ENCODE results near the gene XXYLT1.
"Not testable (repeated sequence)": the region's sequence is repeated elsewhere in the genome, so short reads cannot be mapped to it uniquely, and the experiment has no call there.

The XXYLT1 gene

DNA sequence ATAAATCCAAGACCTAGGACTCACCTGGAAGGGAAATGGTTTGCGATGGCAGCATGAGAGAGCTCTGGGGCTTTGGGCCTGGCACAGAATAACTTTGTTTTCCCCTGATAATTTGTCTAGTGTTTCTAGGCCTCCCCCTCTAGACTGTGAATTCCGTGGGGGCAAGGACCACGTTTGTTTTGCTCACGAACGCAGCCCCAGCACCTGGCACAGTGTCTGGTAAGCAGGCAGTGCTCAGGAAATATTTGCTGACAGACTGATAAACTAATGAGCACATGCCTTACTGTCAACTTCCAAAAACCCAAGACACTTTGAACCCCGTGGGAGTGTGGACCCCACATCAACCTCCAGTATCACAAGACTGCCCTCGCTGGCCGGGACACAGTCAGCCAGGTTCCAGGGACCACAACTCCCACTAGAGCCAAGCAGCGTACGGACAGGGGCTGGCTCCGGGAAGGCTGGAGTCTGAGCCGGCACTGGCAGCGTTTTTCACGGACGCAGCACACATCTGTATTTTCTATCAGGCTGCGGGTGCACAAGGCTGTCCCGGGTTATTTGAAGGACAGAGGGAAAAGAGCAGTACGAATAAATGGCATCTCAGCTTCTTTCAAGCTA is 146.5 kb downstream of the XXYLT1 start:
- DNase-seq: no peak

DNA sequence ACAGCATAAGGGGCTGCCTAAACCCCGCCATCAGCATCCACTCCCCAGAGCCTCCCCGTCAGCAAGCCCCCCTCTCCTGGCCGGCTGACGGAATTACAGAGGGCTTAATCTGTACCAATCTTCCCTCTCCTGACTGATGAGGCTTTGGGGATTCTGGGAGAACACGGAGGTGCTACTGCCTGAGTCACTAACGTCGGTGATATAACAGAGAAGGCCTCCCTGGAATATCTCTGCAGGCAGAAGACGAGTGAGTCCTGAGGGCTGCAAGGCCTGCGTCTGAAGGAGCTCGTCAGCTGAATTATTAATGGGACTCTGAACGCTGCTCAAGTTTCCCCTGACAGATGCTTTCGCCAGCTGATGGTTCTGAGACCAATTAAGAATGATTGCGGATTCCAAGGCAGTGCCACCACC is 147.7 kb downstream of the XXYLT1 start:
- no peak for DNase-seq

DNA sequence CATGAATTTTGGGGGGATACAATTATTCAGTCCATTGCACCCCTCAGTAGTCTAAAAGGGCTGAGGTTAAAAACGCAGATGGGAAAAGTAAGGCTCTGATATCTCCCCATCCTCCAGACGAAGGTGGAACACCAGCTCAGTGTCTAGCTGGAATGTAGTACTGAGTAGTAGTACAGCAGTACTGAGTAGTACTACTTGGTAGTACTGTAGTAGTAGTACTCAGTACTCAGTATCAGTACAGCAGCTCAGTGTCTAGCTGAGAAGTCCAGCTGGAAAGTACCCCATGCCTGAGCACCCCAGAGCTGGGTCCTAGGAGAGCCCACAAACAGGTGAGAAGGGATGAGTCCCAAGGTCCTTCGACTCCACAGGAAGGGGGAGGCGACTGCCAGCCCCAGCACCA is 148.7 kb downstream of the XXYLT1 start:
- no peak for DNase-seq

DNA sequence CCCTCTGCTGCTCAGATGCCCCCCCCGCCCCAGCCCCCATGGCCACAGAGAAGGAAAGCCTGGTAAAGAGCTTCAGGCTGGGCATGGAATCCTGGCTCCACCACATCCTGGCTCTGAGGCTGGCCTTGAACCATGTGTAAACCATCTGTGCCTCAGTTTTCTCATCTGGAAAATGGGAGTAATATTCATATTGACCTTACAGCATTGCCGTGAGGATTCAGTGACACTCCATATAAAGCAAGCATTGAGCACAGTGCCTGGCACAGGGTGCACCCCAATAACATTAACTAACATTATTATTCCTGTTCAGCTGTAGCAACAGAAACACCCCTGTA is 150.7 kb downstream of the XXYLT1 start:
- DNase-seq: no peak

- no peak for DNase-seq
Measured at GRCh38 chr3:195119461-195120266, 151.3 kb downstream of the XXYLT1 start.

GRCh38 chr3:195118671-195119070 is 152.3 kb downstream of the XXYLT1 start:
- no peak for DNase-seq

DNA sequence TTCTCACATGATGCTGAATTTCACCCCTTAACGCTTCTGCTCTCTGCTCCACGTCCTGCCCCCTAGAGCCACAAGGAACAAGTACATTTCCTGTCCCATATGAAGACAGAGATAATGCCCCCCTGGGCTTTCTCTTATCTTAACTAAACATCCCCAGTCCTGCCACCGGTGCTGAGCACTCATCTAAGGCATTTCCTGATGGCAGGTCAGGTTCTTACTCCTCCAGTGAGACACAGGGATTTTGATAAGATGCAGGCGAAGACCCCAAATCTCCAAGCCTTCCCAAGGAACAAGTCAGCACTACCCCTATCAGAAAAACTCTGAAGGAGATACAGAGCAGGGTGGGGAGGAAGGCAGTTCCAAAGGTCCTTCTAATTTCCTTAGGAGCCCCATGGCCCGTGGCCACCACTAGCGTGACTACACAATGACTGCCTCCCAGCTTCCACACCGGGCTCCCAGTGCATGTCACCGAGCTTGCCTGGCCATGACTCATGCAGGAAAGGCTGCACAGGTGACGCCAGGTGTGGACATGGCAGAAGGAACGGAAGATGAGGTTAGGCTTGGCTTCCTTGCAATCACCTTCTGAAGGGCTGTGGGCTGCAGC is 152.9 kb downstream of the XXYLT1 start:
- no peak for DNase-seq

DNA sequence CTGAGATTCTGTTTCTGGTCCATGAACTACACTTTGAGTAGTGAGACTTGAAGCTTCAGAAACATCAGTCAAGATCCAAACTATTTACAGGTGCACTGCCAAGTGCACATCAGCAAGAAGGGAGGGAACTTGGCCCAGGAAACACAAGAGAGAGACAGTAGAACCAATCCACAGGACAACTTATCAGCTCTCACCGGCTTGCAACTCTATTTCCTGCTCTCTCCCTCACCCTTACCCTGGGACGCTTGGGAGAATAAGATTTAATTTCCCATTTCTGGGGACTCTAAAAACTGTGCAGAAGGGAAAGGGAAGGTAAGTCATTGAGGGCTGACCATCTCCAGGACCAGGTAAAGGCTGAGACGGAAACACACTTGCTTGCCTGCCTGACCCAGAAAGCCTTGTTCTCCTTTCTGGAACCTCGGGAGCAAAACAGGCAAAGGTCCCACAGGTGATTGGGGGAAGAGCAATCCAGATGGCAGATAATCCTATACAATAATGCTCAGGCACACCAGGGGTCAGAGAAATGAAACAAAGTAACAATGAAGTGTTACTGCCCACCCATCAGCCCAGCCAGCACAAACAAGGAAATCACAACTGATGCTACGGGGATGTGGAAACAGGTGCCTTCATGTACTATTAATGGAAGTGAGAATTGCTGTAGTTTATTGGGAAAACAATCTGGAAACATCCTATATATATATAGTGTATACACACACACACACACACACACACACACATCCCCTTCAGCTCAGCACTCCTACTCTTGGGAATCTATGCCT is 154.4 kb downstream of the XXYLT1 start:
- DNase-seq: no peak

- DNase-seq: no peak
Measured at GRCh38 chr3:195115600-195116406, 155.2 kb downstream of the XXYLT1 start.

DNA sequence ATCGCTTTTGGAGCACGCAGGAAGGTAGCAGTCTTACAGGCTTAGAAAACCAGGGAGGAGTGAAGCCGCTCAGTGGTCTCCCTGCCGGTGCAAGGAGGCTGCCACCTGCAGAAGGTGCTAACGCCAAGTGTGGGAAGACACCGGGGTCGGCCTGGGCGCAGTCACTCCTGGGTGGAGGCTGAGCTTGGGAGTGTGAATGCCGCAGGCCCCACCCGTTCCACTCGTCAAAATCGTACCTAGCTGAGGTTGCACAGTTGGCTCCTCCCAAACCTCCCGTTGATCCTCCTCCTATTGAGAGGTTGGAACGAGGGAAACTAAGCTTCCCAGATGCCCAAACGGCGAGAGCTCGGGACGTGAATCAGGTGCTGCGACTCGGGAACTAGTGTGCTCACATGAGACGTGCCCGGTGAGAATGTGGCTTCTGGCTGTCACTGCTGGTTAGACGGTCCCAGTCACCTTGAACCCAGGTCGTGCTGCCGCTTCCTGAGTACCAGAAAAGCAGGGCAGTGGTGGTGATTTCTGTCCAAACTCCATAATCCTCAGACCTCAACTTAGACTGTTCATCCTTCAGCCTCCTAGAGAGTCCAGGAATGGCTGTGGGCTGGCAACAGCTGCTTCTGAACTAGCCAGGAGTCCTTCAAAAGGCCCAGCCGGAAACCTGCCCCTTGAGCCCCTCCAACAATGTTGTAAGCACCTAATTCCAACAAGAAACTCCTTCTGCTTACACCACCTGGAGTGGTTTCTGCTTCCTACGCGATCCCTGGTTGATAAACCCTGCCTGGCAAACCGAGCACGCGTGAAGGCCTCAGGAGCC is 156.0 kb downstream of the XXYLT1 start:
- no peak for DNase-seq

DNA sequence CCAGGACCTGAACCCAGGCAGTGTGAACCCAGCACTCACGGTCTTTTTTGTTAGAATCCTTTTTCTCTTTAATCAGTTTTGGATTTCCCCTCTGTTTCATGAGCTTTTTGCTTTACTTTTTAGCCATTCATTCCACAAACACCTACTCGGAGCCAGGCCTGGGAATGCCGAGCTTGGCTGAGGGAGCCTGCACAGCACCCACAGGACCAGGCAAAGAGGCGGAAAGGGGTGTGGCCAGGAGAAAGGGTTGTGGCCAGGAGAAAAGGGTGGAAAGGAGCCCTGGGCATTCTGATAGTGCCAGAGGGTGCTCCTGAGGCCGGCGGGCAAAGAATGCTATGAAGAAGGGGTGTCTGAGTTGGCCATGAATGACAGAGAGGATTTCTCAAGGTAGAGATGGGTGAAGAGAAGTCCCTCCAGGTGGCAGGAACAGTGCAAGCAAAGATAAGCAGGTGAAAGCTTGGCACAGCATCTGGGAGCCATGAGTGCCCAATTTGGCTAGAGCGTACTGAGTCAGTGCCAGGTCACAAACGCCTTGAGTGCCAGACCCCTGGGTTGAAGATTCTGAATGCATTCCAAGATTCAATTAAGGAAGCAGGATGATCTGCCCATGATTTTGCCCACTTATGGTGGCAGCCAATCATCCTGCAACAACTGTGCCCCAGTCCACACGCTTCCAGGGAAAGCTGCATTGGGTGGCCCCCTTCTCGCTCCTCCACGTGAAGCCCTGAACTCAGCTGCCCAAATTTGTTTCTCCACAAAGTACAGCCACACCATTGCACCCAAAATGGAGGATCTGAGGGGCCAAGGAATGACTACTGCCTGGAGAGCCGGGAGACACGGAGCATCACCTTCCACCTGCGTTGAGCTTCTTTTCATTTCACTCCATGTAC is 157.2 kb downstream of the XXYLT1 start:
- DNase-seq: no peak

- no peak for DNase-seq
Measured at GRCh38 chr3:195113048-195113447, 157.9 kb downstream of the XXYLT1 start.

DNA sequence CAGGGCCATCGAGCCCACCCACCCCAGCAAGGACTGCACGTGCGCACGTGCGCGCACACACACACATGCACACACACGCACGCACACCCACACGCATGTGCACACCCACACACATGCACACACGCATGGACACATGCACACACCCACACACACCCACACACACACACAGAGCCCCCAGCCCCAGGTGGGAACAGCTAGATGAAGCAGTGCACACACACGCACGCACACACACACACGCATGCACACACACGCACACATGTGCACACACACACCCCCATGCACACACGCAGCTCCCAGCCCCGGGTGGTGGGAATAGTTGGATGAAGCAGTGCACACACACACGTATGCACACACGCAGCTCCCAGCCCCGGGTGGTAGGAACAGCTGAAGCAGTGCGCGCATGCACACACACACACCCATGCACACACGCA is 158.6 kb downstream of the XXYLT1 start:
- DNase-seq: no peak

- no peak for DNase-seq
Measured at GRCh38 chr3:195111766-195112165, 159.2 kb downstream of the XXYLT1 start.

DNA sequence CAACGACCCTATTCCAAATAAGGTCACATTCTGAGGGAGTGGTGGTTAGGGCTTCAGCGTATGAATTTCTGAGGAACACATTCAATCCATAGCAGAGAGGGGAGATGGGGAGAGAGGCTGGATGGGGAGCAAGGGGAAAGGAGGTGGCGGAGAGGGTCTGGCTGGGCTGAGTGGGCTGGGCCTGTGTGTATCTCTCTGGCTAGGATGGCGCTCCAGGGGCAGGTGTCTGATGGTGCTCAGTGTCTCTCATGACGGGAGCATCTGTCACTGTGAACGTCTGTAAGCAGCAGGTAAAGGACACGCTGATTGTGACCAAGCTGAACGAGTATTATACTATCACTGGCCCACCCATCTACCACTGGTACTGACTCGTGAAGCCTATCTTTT is 159.6 kb downstream of the XXYLT1 start:
- DNase-seq: no peak

DNA sequence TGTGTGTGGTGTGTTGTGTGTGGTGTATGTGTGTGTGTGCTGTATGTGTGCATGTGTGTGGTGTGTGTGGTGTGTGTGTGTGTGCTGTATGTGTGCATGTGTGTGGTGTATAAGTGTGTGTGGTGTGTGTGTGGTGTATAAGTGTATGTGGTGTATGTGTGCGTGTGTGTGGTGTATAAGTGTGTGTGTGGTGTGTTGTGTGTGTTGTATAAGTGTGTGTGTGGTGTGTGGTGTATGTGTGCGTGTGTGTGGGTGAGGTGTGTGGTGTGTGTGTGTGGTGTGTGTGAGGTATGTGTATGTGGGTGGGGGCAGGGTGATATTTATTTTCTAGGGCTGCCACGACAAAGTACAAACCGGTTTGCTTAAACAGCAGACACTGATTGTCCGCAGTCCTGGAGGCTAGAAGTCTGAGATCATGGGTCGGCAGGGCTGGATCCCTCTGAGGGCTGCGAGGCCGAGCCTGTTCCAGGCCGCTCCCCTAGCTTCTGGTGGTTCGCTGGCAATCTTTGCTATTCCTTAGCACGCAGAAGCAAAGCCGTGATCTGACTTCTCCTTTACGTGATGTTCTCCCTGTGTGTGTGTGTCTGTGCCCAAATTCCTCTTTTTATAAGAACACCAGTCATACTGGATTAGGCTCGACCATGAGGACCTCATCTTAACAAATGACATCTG is 160.2 kb downstream of the XXYLT1 start:
- DNase-seq: no peak

GRCh38 chr3:195109098-195109657 is 161.8 kb downstream of the XXYLT1 start:
- no peak for DNase-seq

DNA sequence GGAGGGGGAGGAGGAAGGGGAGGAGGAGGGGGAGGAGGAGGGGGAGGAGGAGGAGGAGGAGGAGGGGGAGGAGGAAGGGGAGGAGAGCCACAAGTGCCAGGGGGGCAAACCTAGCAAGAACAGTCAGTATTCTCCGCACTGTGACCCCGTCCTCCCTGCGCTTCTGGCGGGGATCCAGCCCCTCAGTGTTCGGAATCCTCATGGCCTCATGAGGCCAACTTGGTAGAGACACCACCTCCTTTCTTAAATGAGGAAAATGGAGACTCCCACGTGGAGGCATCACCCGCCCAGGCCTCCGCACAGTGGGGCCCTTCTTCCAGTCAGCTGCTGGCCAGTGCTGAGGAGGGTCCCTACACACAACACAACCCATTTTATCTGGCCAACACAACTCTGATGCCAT is 163.4 kb downstream of the XXYLT1 start:
- DNase-seq: no peak

GRCh38 chr3:195107031-195107430 is 163.9 kb downstream of the XXYLT1 start:
- not testable (repeated sequence) for DNase-seq

DNA sequence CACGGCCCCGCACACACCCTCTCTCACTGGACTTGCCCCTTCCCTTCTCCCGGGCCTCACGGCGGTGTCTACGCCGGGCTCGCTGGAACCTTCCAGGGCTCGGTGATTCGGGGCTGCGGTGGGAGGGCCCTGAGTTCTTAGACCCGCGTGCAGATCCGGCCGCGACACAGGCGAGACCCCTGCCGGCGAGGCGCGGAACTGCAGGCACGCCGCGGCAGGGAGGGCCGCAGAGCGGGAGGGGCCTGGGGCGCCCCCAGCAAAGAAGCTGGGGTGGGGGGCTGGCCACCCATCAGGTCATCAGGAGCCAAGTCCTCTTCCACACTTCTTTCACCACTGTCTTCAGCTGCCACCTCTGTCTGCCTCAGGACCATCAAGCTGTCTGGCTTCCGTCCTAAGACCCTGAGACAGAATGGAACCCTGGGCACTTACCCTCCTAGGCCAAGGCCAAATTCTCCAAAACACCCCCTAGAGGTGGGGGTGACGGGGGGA is 164.5 kb downstream of the XXYLT1 start:
- DNase-seq: peak; percentile 19 to 69 (median 42)
